Stimulated activated CD8-positive, alpha-beta memory T cell treated with anti-CD3 and anti-CD28 coated beads, Interleukin-4, amount 100 ng/mL, for 24 hours (primary cell): ENCODE results near the gene RRP7A.
"Not testable (repeated sequence)": the region's sequence is repeated elsewhere in the genome, so short reads cannot be mapped to it uniquely, and the experiment has no call there.

Experiments
- DNase-seq: peaks from one replicate; pipeline ENCODE4 v3.0.0-alpha.2; 2020; ENCODE audit warnings: low read depth

The RRP7A gene

DNA sequence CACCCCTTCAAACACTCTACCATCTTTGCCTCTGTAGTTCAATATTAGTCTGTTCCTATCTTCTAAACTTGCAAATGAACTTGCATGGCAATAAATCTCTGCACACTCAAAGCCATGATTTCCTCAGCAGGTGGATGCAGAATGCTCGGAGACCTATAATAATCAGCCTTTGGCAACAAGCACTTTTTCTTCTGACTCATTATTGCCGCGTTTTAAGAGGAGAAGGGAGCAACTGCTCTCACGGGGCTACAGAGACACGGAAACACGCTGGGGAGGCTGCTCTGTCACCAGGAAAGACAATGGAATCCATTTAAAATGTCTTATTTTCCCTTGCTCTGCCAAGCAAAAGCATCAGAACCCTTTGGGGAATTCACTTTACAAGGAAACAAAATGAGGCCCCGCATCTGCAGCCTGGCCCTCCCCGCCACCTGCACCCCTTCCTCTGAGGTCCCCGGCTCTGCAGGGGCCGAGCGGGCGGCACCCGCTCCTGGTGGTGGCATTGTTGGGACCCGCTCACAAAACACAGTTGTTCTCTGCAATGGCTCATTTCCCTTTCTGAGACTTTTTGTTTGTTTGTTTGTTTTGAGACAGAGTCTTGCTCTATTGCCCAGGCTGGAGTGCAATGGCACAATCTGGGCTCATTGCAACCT is 15.6 kb upstream of the RRP7A start:
- DNase-seq: not testable (repeated sequence)

- DNase-seq: no peak
Measured at GRCh38 chr22:42533638-42533977, 14.0 kb upstream of the RRP7A start.

DNA sequence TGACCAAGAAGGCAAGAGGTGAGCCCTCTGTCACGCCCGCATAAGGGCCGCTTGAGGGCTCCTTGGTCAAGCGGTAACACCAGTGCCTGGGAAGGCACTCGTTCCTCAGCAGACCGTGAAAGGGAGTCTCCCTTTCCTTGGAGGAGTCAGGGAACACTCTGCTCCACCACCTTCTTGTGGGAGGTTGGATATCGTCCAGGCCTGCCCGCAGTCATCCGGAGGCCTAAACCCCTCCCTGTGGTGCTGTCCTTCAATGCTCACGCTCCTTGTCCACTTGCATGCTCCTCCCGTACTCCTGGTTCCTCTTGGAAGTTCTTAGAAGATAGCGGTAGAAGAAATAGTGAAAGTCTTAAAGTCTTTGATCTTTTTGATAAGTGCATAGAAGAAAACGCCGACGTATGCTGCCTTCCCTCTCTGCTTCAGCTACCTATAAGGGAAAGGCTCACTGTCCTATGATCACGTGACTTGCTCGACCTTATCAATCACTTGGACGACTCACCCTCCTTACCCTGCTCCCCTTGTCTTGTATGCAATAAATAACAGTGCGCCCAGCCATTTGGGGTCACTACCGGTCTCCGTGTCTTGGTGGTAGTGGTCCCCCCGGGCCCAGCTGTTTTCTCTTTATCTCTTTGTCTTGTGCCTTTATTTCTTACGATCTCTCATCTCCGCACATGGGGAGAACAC is 11.9 kb upstream of the RRP7A start:
- not testable (repeated sequence) for DNase-seq

DNA sequence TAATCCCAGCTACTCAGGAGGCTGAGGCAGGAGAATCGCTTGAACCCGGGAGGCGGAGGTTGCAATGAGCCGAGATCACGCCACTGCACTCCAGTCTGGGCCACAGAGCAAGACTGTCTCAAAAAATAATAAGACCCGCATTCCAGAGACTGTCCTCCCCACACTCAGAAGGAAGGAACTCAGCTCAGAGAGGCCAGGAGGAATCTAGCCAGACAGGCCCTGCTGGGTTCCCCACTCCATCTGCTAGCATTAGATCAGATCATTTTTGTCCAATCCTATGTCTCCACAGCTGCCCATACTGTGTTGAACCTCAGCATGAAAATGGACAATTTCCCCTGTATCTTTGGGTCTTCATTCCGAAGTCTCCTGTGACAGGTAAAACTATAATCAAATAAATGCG is 9.8 kb upstream of the RRP7A start:
- DNase-seq: not testable (repeated sequence)

DNA sequence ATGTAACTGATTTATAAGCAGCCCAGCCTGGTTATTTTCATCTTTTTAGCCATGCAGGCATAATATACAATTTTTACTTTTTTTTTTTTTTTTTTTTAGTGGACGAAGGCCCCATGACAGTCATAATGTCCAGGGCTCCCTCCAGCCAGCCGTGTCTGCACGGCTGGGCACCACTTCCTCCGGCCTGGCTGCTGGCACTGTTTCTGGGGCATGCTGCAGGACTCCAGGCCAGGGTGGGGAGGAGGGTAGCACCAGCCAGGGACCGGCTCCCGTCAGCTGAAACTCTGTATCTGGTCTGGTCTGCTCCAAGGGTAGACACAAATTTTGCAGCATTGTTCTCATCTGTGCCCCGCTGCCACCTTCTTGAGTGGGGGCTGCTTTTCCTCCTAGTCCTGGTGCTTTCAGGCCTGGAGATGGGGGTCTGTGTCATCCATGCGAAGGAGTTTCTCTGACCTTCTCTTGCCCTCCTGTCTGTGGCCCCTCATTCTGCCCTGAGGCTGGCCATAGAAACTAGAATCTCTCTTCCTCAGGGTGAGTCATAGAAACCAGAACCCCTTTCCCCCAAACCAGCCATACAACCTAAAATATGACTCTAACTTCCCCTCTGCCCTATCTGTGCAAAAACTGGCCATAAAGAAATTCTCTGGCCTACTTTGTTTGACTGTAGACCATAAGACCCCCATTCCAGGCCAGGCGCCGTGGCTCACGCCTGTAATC is 9.2 kb upstream of the RRP7A start:
- DNase-seq: no peak

GRCh38 chr22:42522546-42522945 is 3.0 kb upstream of the RRP7A start:
- no peak for DNase-seq

- DNase-seq: no peak
Measured at GRCh38 chr22:42521228-42521546, 1.6 kb upstream of the RRP7A start.

DNA sequence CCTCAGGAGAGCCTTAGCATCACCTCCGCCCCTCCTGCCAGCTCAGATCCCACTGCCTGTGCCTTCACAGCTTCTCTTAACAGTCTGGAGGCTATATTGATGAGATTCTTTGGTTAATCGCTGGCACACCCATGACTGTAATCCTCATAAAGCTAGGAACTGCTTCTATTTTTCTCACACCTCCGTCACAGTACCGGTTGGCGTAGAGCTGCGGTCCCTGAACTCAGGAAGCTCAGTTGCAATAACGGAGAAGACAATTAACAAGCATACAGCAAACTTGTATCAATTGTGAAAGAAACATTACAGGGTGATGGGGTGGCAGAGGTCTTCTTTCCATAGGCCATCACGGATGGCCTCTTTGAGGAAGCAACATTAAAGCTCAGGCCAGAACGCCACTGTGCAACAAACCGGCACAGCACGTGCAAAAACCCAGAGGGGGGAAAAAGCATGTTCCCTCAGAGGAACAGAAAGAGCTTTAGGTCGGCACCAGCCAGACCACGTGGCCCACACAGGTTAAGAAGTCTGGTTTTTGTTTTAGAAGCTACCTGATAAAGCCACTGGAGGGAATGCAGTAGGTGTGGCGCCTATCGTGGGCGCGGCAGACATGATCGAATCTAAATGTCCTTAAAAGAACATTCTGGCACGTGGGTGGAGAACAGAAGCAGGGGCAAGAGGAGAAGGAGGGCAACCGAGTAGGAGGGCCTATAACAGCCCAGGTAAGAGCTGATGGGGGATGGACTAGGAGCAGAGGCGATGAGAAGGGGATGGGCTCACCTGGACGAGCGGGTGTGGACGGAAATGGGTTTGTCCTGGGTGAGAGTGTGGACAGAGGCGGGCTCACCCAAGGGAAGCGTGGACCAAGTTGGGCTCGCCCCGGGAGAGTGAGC is 715 bp downstream of the RRP7A start:
- not testable (repeated sequence) for DNase-seq

GRCh38 chr22:42517103-42517502 is 2.5 kb downstream of the RRP7A start:
- not testable (repeated sequence) for DNase-seq

DNA sequence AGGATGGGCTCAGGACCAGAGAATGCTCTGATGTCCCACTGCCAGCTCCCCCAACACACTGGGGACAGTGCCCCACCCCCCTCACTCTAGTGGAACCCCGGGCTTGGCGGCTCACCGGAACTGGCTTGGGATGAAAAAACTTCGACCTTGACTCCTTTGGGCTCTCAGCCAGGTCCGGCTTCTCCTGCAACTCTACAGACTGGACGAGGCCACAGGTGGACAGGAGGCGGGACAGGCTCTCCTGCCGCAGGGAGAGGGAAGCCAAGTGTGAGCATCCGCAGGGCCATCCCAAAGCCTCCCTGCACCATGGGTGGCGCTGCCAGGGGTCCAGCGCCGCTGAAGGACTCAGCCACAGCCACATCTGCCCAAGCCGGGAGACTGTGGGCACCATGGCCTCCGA is 3.7 kb downstream of the RRP7A start:
- no peak for DNase-seq

GRCh38 chr22:42515304-42515703 is 4.3 kb downstream of the RRP7A start:
- not testable (repeated sequence) for DNase-seq

- DNase-seq: not testable (repeated sequence)
Measured at GRCh38 chr22:42514331-42514730, 5.3 kb downstream of the RRP7A start.

GRCh38 chr22:42512273-42512990 is 7.2 kb downstream of the RRP7A start:
- DNase-seq: not testable (repeated sequence)

DNA sequence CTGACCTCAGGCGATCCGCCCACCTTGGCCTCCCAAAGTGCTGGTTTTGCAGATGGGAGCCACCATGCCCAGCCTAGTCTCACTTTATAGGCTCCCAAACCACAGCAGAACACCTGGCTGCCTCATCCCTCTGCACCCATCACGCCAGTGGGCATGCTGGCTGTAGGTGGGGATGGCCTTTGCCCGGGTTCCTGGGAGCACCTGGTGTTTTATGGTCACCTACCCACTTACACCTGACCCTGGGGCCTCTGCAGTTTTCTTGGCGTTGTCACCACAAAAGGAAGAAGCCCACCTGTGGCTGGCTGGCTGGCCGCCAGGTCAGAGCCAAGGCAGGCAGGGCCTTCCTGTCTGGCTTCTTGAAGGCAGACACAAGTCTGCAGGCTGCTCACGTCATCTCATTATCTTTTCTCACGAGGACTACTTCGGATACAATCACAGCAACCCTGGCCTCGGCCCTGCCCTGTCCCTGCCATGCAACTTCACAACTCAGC is 8.2 kb downstream of the RRP7A start:
- no peak for DNase-seq

- DNase-seq: no peak
Measured at GRCh38 chr22:42509548-42509947, 10.0 kb downstream of the RRP7A start.

GRCh38 chr22:42508975-42509364 is 10.6 kb downstream of the RRP7A start:
- not testable (repeated sequence) for DNase-seq

DNA sequence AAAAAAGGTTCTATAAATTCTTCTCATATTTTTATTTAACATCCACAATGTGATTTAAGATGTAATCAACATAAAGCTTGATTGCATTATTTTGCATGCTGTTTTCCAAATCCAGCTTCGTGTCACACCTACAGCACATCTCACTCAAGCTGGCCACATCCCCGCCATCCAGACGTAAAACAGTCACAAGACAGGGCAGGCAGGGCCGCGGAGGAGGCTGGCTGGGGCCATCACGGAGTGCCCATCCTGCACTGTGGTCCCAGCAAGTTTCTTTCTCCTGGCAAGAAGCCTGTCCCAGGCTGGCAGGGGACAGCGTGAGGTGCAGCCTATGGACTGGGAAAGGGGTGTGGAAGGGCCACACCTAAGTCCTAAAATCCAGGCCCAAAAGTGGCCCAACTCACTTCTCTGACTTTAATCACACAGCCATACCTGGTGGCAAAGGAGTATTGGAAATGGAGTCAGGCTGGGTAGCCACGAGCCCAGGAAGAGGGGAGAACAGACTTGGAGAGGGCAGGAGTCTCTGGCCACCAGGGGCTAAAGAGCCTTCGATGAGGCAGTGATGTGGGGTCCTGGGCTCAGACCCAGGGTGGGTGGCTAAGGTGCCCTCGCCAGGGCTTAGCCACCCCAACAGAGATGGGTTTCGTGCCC is 11.1 kb downstream of the RRP7A start:
- DNase-seq: not testable (repeated sequence)

- no peak for DNase-seq
Measured at GRCh38 chr22:42500836-42501179, 18.8 kb downstream of the RRP7A start.

- peak; percentile 65 for DNase-seq
Measured at GRCh38 chr22:42500161-42500835, 19.3 kb downstream of the RRP7A start.

DNA sequence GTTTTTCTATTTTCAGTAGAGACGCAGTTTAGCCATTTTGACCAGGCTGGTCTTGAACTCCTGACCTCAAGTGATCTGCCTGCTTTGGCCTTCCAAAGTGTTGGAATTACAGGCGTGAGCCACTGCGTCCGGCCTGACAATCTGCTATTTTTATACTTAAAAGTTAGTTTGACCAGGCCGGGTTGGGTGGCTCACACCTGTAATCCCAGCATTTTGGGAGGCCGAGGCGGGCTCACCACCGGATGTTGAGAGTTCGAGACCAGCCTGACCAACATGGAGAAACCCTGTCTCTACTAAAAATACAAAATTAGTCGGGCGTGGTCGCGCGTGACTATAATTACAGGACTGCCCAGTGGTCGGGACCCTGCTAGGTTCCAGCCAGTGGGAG is 19.8 kb downstream of the RRP7A start:
- not testable (repeated sequence) for DNase-seq
